ENCODE results near the gene PIK3R2.

Gene PIK3R2

GRCh38 chr19:18194554-18195238, 41.7 kb downstream of the PIK3R2 start:
- Histone ChIP-seq H3K4me2 (ENCODE audit: low read depth, low read length, poor library complexity, severe bottlenecking) (peak overlapping the region; percentile 82), H3K27me3 (ENCODE audit: low read length) (no peaks in the 10 kb centered on the region), H4K20me1 (ENCODE audit: low read depth, low read length) (no peaks in the 10 kb centered on the region; the same call in 1 of the 2 replicates), H3K79me2 (ENCODE audit: insufficient read depth, low read length) (peaks cover 10% of the 10 kb centered on the region), H3K27ac (ENCODE audit: low read depth, low read length) (no peak overlapping the region), H2AFZ (ENCODE audit: low read depth, low read length, severe bottlenecking) (no peak overlapping the region), H3F3A (ENCODE audit: insufficient read depth) (peaks cover 26% of the 10 kb centered on the region), H3K36me3 (ENCODE audit: low read length) (no peaks in the 10 kb centered on the region), H3K4me3 (ENCODE audit: insufficient read depth, low read length, poor library complexity, severe bottlenecking) (peak overlapping the region; percentile 96), H3K9me2 (replicated peaks; ENCODE audit: insufficient read depth, low read length) (no peaks in the 10 kb centered on the region), H3K9me3 (ENCODE audit: insufficient read depth, low read length) (no peaks in the 10 kb centered on the region), H3K9ac (ENCODE audit: low read length) (peak overlapping the region; percentile 96)
- TF ChIP-seq CTCF (IDR thresholded peaks at IDR 0.05; ENCODE audit: insufficient read depth, low read length, poor library complexity, severe bottlenecking) (no peak), EZH2phosphoT487 (conservative IDR thresholded peaks at IDR 0.05; ENCODE audit: low read length) (no peak)

- Histone ChIP-seq H3K79me2 (ENCODE audit: insufficient read depth, low read length) (peaks cover 10% of the 10 kb centered on the region), H3K27me3 (ENCODE audit: low read length) (no peaks in the 10 kb centered on the region), H4K20me1 (ENCODE audit: low read depth, low read length) (no peaks in the 10 kb centered on the region; the same call in 1 of the 2 replicates), H3K9ac (ENCODE audit: low read length) (no peak overlapping the region), H3K4me3 (ENCODE audit: insufficient read depth, low read length, poor library complexity, severe bottlenecking) (no peak overlapping the region), H3K4me2 (ENCODE audit: low read depth, low read length, poor library complexity, severe bottlenecking) (no peak overlapping the region), H3F3A (ENCODE audit: insufficient read depth) (peaks cover 21% of the 10 kb centered on the region), H3K9me2 (replicated peaks; ENCODE audit: insufficient read depth, low read length) (no peaks in the 10 kb centered on the region), H3K36me3 (ENCODE audit: low read length) (no peaks in the 10 kb centered on the region), H3K9me3 (ENCODE audit: insufficient read depth, low read length) (no peaks in the 10 kb centered on the region), H2AFZ (ENCODE audit: low read depth, low read length, severe bottlenecking) (no peak overlapping the region), H3K27ac (ENCODE audit: low read depth, low read length) (no peak overlapping the region)
- TF ChIP-seq CTCF (IDR thresholded peaks at IDR 0.05; ENCODE audit: insufficient read depth, low read length, poor library complexity, severe bottlenecking) (no peak), EZH2phosphoT487 (conservative IDR thresholded peaks at IDR 0.05; ENCODE audit: low read length) (no peak)
Measured at GRCh38 chr19:18196511-18196845, 43.5 kb downstream of the PIK3R2 start.

- Histone ChIP-seq H2AFZ (ENCODE audit: low read depth, low read length, severe bottlenecking) (no peak overlapping the region), H3K27ac (ENCODE audit: low read depth, low read length) (no peak overlapping the region), H3K27me3 (ENCODE audit: low read length) (no peaks in the 10 kb centered on the region), H4K20me1 (ENCODE audit: low read depth, low read length) (no peaks in the 10 kb centered on the region; the same call in 1 of the 2 replicates), H3K9me2 (replicated peaks; ENCODE audit: insufficient read depth, low read length) (no peaks in the 10 kb centered on the region), H3K4me2 (ENCODE audit: low read depth, low read length, poor library complexity, severe bottlenecking) (no peak overlapping the region), H3K9ac (ENCODE audit: low read length) (no peak overlapping the region), H3K4me3 (ENCODE audit: insufficient read depth, low read length, poor library complexity, severe bottlenecking) (no peak overlapping the region), H3K9me3 (ENCODE audit: insufficient read depth, low read length) (no peaks in the 10 kb centered on the region), H3K79me2 (ENCODE audit: insufficient read depth, low read length) (peaks cover 16% of the 10 kb centered on the region), H3K36me3 (ENCODE audit: low read length) (no peaks in the 10 kb centered on the region), H3F3A (ENCODE audit: insufficient read depth) (peaks cover 13% of the 10 kb centered on the region)
- TF ChIP-seq CTCF (IDR thresholded peaks at IDR 0.05; ENCODE audit: insufficient read depth, low read length, poor library complexity, severe bottlenecking) = no peak
- TF ChIP-seq EZH2phosphoT487 (conservative IDR thresholded peaks at IDR 0.05; ENCODE audit: low read length) = no peak
Measured at GRCh38 chr19:18197306-18197705, 44.3 kb downstream of the PIK3R2 start.

All from SU-DHL-6 (cell line).